HepG2 (cell line): ENCODE measurements around the gene UAP1. TPM values are rescaled to one million over a fixed set of nuclear protein-coding genes. Genes with fewer than 3 reads are reported as not detected.

Experiments
- ATAC-seq: fragments of 200-7000 bp; cut with Tn5 transposase; 3 replicates; pipeline ENCODE4 v1.9.1; 2020; ENCODE audit warnings: mild to moderate bottlenecking, moderate library complexity
- BruUV-seq: library from RNA; stranded (reverse); fragments of 400-500 nt; replicated peaks from 2 replicates; lab custom pipeline; 2021; lab: Mats Ljungman, UMichigan
- CTCF ChIA-PET: fragments of 300-600 bp; formaldehyde crosslinking; extraction: SDS; loops from one replicate; lab custom pipeline; 2021; ENCODE audit warnings: low total read pairs, inconsistent platforms, low intra/inter-chr PET ratio; lab: Yijun Ruan, JAX
- POLR2A ChIA-PET: fragments of 350-600 bp; sonication (Branson Sonifier 250); formaldehyde crosslinking; loops from one replicate; lab custom pipeline; 2020; ENCODE audit warnings: antibody characterized with exemption, inconsistent platforms; lab: Yijun Ruan, JAX
- DNase-seq: peaks from one replicate; pipeline ENCODE4 v3.0.0-alpha.2; 2015; ENCODE audit warnings: low spot score
- FAIRE-seq: peaks from 3 replicates; lab custom pipeline; 2011; peaks lifted over from hg19 to GRCh38; lab: Jason Lieb, UNC
- H2AFZ ChIP-seq: one replicate; pipeline ENCODE4 v1.6.1; 2011; ENCODE audit warnings: low read length, inconsistent platforms
- H3K27ac ChIP-seq: fragments of 300-600 bp; 3 replicates; pipeline ENCODE4 v1.8.0; 2011; ENCODE audit warnings: mixed run types, mild to moderate bottlenecking, mixed read lengths, low read length, inconsistent platforms; ENCODE audit not compliant: insufficient read depth; ENCODE audit errors: extremely low read length
- H3K27me3 ChIP-seq, 2 experiments: fragments of 200-600 bp in 1 of 2; 2 replicates in 1 of 2; 3 replicates in 1 of 2; pipeline versions ENCODE4 v1.6.0 to v1.8.0; 2011; ENCODE audit warnings: low read length in 2 of 2, mild to moderate bottlenecking in 2 of 2, moderate library complexity in 2 of 2, inconsistent platforms in 1 of 2; ENCODE audit not compliant: insufficient read depth in 2 of 2, control insufficient read depth in 1 of 2
- H3K36me3 ChIP-seq, 2 experiments: fragments of 200-600 bp in 1 of 2; replicated peaks in 1 of 2; 2 replicates in 1 of 2; 3 replicates in 1 of 2; pipeline versions ENCODE4 v1.5.1 to v1.8.0; 2011; ENCODE audit warnings: low read length in 2 of 2, inconsistent platforms in 1 of 2; ENCODE audit not compliant: insufficient read depth in 2 of 2, control insufficient read depth in 1 of 2
- H3K4me1 ChIP-seq: 2 replicates; pipeline ENCODE4 v1.5.1; 2012; ENCODE audit warnings: low read length, inconsistent platforms; ENCODE audit not compliant: insufficient read depth
- H3K4me2 ChIP-seq: 2 replicates; pipeline ENCODE4 v1.6.0; 2011; ENCODE audit warnings: low read depth, low read length, inconsistent platforms
- H3K4me3 ChIP-seq, 3 experiments: fragments of 200-600 bp in 1 of 3; sonication (generic), shearing (Covaris generic) in 1 of 3; replicated peaks in 1 of 3; 2 replicates each; pipeline ENCODE4 v1.5.1; 2011 to 2016; ENCODE audit warnings: low read length in 3 of 3, inconsistent platforms in 2 of 3, low read depth in 2 of 3, mild to moderate bottlenecking in 2 of 3, control low read depth in 1 of 3, mixed read lengths in 1 of 3; ENCODE audit not compliant: insufficient read depth in 1 of 3
- H3K79me2 ChIP-seq: one replicate; pipeline ENCODE4 v1.6.1; 2011; ENCODE audit warnings: low read length, inconsistent platforms; ENCODE audit not compliant: insufficient read depth
- H3K9ac ChIP-seq: 2 replicates; pipeline ENCODE4 v1.6.0; 2011; ENCODE audit warnings: mild to moderate bottlenecking, low read depth, low read length, inconsistent platforms; ENCODE audit not compliant: insufficient read depth
- H3K9me3 ChIP-seq: 2 replicates; pipeline ENCODE4 v1.5.1; 2012; ENCODE audit warnings: mild to moderate bottlenecking, low read length
- H4K20me1 ChIP-seq: 2 replicates; pipeline ENCODE4 v1.6.0; 2011; ENCODE audit warnings: inconsistent platforms, mild to moderate bottlenecking, low read length, moderate library complexity; ENCODE audit not compliant: insufficient read depth
- ARID2 ChIP-seq: sonication (generic); formaldehyde crosslinking; IDR thresholded peaks from 2 replicates; pipeline ENCODE4 v1.8.1; 2022; ENCODE audit warnings: mild to moderate bottlenecking, missing genetic modification reagents, borderline replicate concordance
- ATF7-NPFF ChIP-seq: sonication (generic); formaldehyde crosslinking; IDR thresholded peaks from 2 replicates; pipeline ENCODE4 v1.8.1; 2023; ENCODE audit warnings: mild to moderate bottlenecking, low read depth, missing genetic modification reagents, moderate library complexity
- BHLHE40 ChIP-seq: IDR thresholded peaks from 2 replicates; pipeline ENCODE4 v1.6.1; 2011; ENCODE audit warnings: low read length, improper control_type of control experiment
- FUBP1 ChIP-seq: sonication (generic); formaldehyde crosslinking; IDR thresholded peaks from 2 replicates; pipeline ENCODE4 v1.5.1; 2020; ENCODE audit warnings: missing genetic modification reagents, mild to moderate bottlenecking, borderline replicate concordance
- KDM2A ChIP-seq: sonication (generic); formaldehyde crosslinking; IDR thresholded peaks from 2 replicates; pipeline ENCODE4 v1.4.0; 2020; ENCODE audit warnings: low read depth, missing genetic modification reagents, borderline replicate concordance
- NFE2L1 ChIP-seq: sonication (generic); formaldehyde crosslinking; IDR thresholded peaks from 2 replicates; pipeline ENCODE4 v1.4.0; 2020; ENCODE audit warnings: missing genetic modification reagents, mild to moderate bottlenecking, borderline replicate concordance
- NFKB2 ChIP-seq: sonication (generic); formaldehyde crosslinking; IDR thresholded peaks from 2 replicates; pipeline ENCODE4 v1.4.0; 2020; ENCODE audit warnings: missing genetic modification reagents, borderline replicate concordance
- SAP130 ChIP-seq: IDR thresholded peaks from 2 replicates; pipeline ENCODE4 v1.6.1; 2016; ENCODE audit warnings: low read depth
- SP1 ChIP-seq, 2 experiments: fragments of 450-650 bp in 1 of 2; sonication (generic) in 1 of 2; formaldehyde crosslinking in 1 of 2; IDR thresholded peaks; 2 replicates each; pipeline versions ENCODE4 v1.4.0 to v1.6.1; 2016 to 2020; ENCODE audit warnings: missing genetic modification reagents in 1 of 2
- TEAD3 ChIP-seq: optimal IDR thresholded peaks from 2 replicates; pipeline ENCODE3; 2016; ENCODE audit warnings: borderline replicate concordance
- TFAP4 ChIP-seq: sonication (generic); IDR thresholded peaks from 2 replicates; pipeline ENCODE4 v1.6.1; 2016; ENCODE audit warnings: low read depth, borderline replicate concordance
- THAP11 ChIP-seq: IDR thresholded peaks from 2 replicates; pipeline ENCODE4 v1.6.1; 2016; ENCODE audit warnings: missing biosample characterization, missing genetic modification reagents
- ZBTB33 ChIP-seq: sonication (generic); formaldehyde crosslinking; IDR thresholded peaks from 2 replicates; pipeline ENCODE4 v1.4.0; 2020; ENCODE audit warnings: missing genetic modification reagents
- ZBTB7A ChIP-seq: sonication (generic); formaldehyde crosslinking; IDR thresholded peaks from 2 replicates; pipeline ENCODE4 v1.8.0; 2022; ENCODE audit warnings: mild to moderate bottlenecking, missing genetic modification reagents
- ZNF550 ChIP-seq: sonication (generic); formaldehyde crosslinking; IDR thresholded peaks from 2 replicates; pipeline ENCODE4 v1.4.0; 2020; ENCODE audit warnings: mild to moderate bottlenecking, missing genetic modification reagents, borderline replicate concordance
- ZNF569 ChIP-seq: sonication (generic); formaldehyde crosslinking; IDR thresholded peaks from 2 replicates; pipeline ENCODE4 v1.5.0; 2020; ENCODE audit warnings: mild to moderate bottlenecking, missing genetic modification reagents, moderate library complexity, borderline replicate concordance
- ZNF7 ChIP-seq: IDR thresholded peaks from 2 replicates; pipeline ENCODE4 v1.6.1; 2016; ENCODE audit warnings: missing biosample characterization, missing genetic modification reagents
- ZNF746 ChIP-seq: sonication (generic); formaldehyde crosslinking; IDR thresholded peaks from 2 replicates; pipeline ENCODE4 v1.8.0; 2022; ENCODE audit warnings: mild to moderate bottlenecking, missing genetic modification reagents
- ZNF749 ChIP-seq: sonication (generic); formaldehyde crosslinking; IDR thresholded peaks from 2 replicates; pipeline ENCODE4 v1.8.0; 2022; ENCODE audit warnings: mild to moderate bottlenecking, missing genetic modification reagents, moderate library complexity, borderline replicate concordance
- ZNF782 ChIP-seq: sonication (generic); formaldehyde crosslinking; IDR thresholded peaks from 2 replicates; pipeline ENCODE4 v1.4.0; 2020; ENCODE audit warnings: missing genetic modification reagents, mild to moderate bottlenecking, borderline replicate concordance
- ZSCAN9 ChIP-seq: IDR thresholded peaks from 2 replicates; pipeline ENCODE4 v1.6.1; 2016; ENCODE audit warnings: borderline replicate concordance
- in situ Hi-C: cut with HindIII; loops from 2 replicates; pipeline ENCODE4 v1.10.0; 2017; ENCODE audit warnings: low pct_unique_long_range_greater_than_20kb; ENCODE audit not compliant: extremely low pct_ligation_motif_present
- intact Hi-C: fragments of 100-400 bp; cut with micrococcal nuclease; formaldehyde crosslinking; loops from one replicate; pipeline ENCODE4 v1.10.0; 2022; ENCODE audit not compliant: unreplicated experiment
- polyA plus RNA-seq, 8 experiments: library from polyadenylated mRNA; depleted of rRNA in 3 of 8; stranded (reverse) in 7 of 8; unstranded in 1 of 8; fragments of >200 nt; fragmentation: Illumina TruSeq in 4 of 8; extraction: Trizol in 4 of 8; gene quantifications; 2 replicates each; pipeline versions ENCODE4 v1.2.1 to v1.2.3, GENCODE V29; 2011 to 2016; ENCODE audit warnings: low read depth in 4 of 8, missing spikeins in 1 of 8, mixed read lengths in 1 of 8; ENCODE audit not compliant: insufficient read depth in 1 of 8
- total RNA-seq, 5 experiments: library from RNA; depleted of rRNA; stranded (reverse); fragments of >200 nt; fragmentation: Illumina TruSeq; extraction: Trizol; gene quantifications; 2 replicates each; pipeline ENCODE4 v1.2.3, GENCODE V29; 2016; ENCODE audit warnings: low read depth in 1 of 5

The UAP1 gene
- total and polyA plus RNA-seq, 2 of the 13 experiments (the other 11 are each of a cell fraction or from before 2014, with no cell fraction given) = 48.4 to 117 TPM

- no peak for TF ChIP-seq ZNF7
- TF ChIP-seq ZNF746 = no peak
- no peak for TF ChIP-seq TFAP4
- TF ChIP-seq, all 625 proteins: peak for 0
These were observed 57.6 kb downstream of the UAP1 start (continued) for GRCh38 chr1:162619076-162619475.

GRCh38 chr1:162621256-162621655 is 59.7 kb downstream of the UAP1 start:
- ATAC-seq = no peak
- H3K4me3 ChIP-seq = no peak overlapping the region
- H4K20me1 ChIP-seq = no peaks in the 10 kb centered on the region
- intact Hi-C loops = no loop called here
- H2AFZ ChIP-seq = no peak overlapping the region
- no TSS peak for BruUV-seq
- TF ChIP-seq ZBTB33 (CRISPR knock-in tag) (no peak), ZNF569 (no peak), ARID2 (CRISPR knock-in tag) (no peak), ZNF749 (no peak), THAP11 (no peak), SP1 (IDR thresholded peaks at IDR 0.05) (no peak), SP1 (CRISPR knock-in tag; IDR thresholded peaks at IDR 0.05) (no peak), ZBTB7A (CRISPR knock-in tag) (no peak), ATF7-NPFF (CRISPR knock-in tag) (no peak), KDM2A (CRISPR knock-in tag) (no peak), TEAD3 (CRISPR knock-in tag) (no peak), ZSCAN9 (CRISPR knock-in tag) (no peak), ZNF782 (CRISPR knock-in tag) (no peak), FUBP1 (CRISPR knock-in tag) (no peak), BHLHE40 (no peak), NFE2L1 (CRISPR knock-in tag) (no peak), ZNF550 (CRISPR knock-in tag) (no peak), SAP130 (CRISPR knock-in tag) (no peak), NFKB2 (no peak)
- CTCF ChIA-PET = no interaction called here
- peaks cover 18% of the 10 kb centered on the region for H3K9me3 ChIP-seq
- POLR2A ChIA-PET = no interaction called here
- DNase-seq = no peak
- in situ Hi-C loops = loop anchor here (10.0 kb wide), 1 partner anchor 184 kb away; no protein-coding TSS in a partner anchor
- H3K4me1 ChIP-seq = no peaks in the 10 kb centered on the region
- H3K4me2 ChIP-seq = no peak overlapping the region
- H3K27ac ChIP-seq = no peak overlapping the region
- H3K9ac ChIP-seq = no peak overlapping the region
- no peaks in the 10 kb centered on the region for H3K36me3 ChIP-seq
- no peaks in the 10 kb centered on the region for H3K27me3 ChIP-seq
- no peaks in the 10 kb centered on the region for H3K79me2 ChIP-seq
- no peak for FAIRE-seq
